H1 (cell line): ENCODE data around the gene NDUFAF7.

Source experiments
- KDM1A ChIP-seq: fragments of 200-600, 300-600 bp; sonication (generic); IDR thresholded peaks from 2 replicates; pipeline ENCODE4 v1.7.1; 2016; ENCODE audit warnings: mild to moderate bottlenecking, low read length, borderline replicate concordance
- RXRA ChIP-seq: IDR thresholded peaks from 2 replicates; pipeline ENCODE4 v1.6.1; 2011; ENCODE audit warnings: low read depth, mild to moderate bottlenecking, low read length, moderate library complexity; ENCODE audit not compliant: insufficient read depth
- SIX5 ChIP-seq: IDR thresholded peaks from 2 replicates; pipeline ENCODE4 v1.6.1; 2011; ENCODE audit warnings: mild to moderate bottlenecking, low read depth, low read length

DNA sequence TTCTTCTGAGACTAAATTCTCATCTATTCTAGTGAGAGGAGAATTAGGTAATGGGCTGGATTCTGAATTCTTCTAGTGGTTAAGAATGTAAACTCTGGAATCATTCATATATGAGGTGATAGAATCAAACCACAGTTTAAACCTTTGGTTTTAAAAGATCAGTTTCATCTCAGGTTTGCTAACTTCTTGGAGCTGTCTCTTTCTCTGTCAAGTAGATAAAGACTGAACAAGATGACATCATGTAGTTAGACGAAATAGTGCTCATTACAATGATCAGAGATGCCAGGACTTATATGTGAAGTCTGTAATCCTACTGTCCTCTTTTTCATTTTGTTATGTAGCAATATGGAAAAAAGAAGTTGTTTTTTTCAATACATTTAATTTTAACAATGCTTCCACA is 30.2 kb upstream of the NDUFAF7 start:
- TF ChIP-seq SIX5 (no peak), KDM1A (no peak), RXRA (no peak)
